GM23338 (cell line): Measurements from ENCODE around the gene SPINK4. TPM values are rescaled to one million over a fixed set of nuclear protein-coding genes. Genes with fewer than 3 reads are reported as not detected.

Source experiments
- ATAC-seq: fragments of 200-7000 bp; cut with Tn5 transposase; 3 replicates; pipeline ENCODE4 v1.9.1; 2020
- DNase-seq: peaks from one replicate; pipeline ENCODE4 v3.0.0-alpha.2; 2015; ENCODE audit warnings: low spot score
- H2AFZ ChIP-seq: fragments of 200-600 bp; sonication (generic); 2 replicates; pipeline ENCODE4 v1.8.0; 2016; ENCODE audit warnings: antibody characterized with exemption, mild to moderate bottlenecking, moderate library complexity
- H3F3A ChIP-seq: fragments of 200-600 bp; sonication (generic); replicated peaks from 2 replicates; pipeline ENCODE4 v1.8.0; 2017; ENCODE audit warnings: antibody characterized with exemption, mixed run types, low read depth
- H3K27ac ChIP-seq: fragments of 200-600 bp; sonication (generic); 2 replicates; pipeline ENCODE4 v1.6.1; 2016; ENCODE audit warnings: low read depth
- H3K27me3 ChIP-seq: fragments of 200-600 bp; sonication (generic); 2 replicates; pipeline ENCODE4 v1.8.0; 2016; ENCODE audit warnings: mild to moderate bottlenecking, mixed run types, moderate library complexity; ENCODE audit not compliant: insufficient read depth
- H3K36me3 ChIP-seq: fragments of 200-600 bp; sonication (generic); 2 replicates; pipeline ENCODE4 v1.8.0; 2016; ENCODE audit warnings: mild to moderate bottlenecking; ENCODE audit not compliant: insufficient read depth
- H3K4me1 ChIP-seq: fragments of 200-600 bp; sonication (generic); 2 replicates; pipeline ENCODE4 v1.8.0; 2016; ENCODE audit warnings: mild to moderate bottlenecking, moderate library complexity; ENCODE audit not compliant: insufficient read depth
- H3K4me2 ChIP-seq: fragments of 200-600 bp; sonication (generic); 2 replicates; pipeline ENCODE4 v1.7.1; 2017; ENCODE audit warnings: mixed run types
- H3K4me3 ChIP-seq: fragments of 200-600 bp; sonication (generic); 2 replicates; pipeline ENCODE4 v1.6.1; 2016; ENCODE audit warnings: mixed run types
- H3K79me2 ChIP-seq: fragments of 200-600 bp; sonication (generic); replicated peaks from 2 replicates; pipeline ENCODE4 v1.8.0; 2017; ENCODE audit warnings: mild to moderate bottlenecking; ENCODE audit not compliant: insufficient read depth
- H3K9me2 ChIP-seq: fragments of 200-600 bp; sonication (generic); 2 replicates; pipeline ENCODE4 v1.8.0; 2017; ENCODE audit not compliant: insufficient read depth
- H4K20me1 ChIP-seq: fragments of 200-600 bp; sonication (generic); replicated peaks from 2 replicates; pipeline ENCODE4 v1.8.0; 2017; ENCODE audit warnings: mild to moderate bottlenecking; ENCODE audit not compliant: insufficient read depth
- H3K27ac Mint-ChIP-seq: 2 replicates; pipeline ENCODE4 v1.8.0; 2020; ENCODE audit warnings: inconsistent platforms, mild to moderate bottlenecking, moderate library complexity, mixed read lengths
- H3K27me3 Mint-ChIP-seq: 3 replicates; pipeline ENCODE4 v1.8.0; 2022; ENCODE audit warnings: low read depth, mild to moderate bottlenecking, moderate library complexity, mixed read lengths, inconsistent platforms; ENCODE audit not compliant: insufficient read depth, poor library complexity
- H3K36me3 Mint-ChIP-seq: 3 replicates; pipeline ENCODE4 v1.8.0; 2021; ENCODE audit warnings: low read depth, mild to moderate bottlenecking, inconsistent platforms, moderate library complexity, mixed read lengths
- H3K4me1 Mint-ChIP-seq: 3 replicates; pipeline ENCODE4 v1.8.0; 2020; ENCODE audit warnings: mild to moderate bottlenecking, inconsistent platforms, mixed read lengths
- H3K4me3 Mint-ChIP-seq: 3 replicates; pipeline ENCODE4 v1.8.0; 2021; ENCODE audit warnings: moderate library complexity, mild to moderate bottlenecking, inconsistent platforms, mixed read lengths
- H3K9me3 Mint-ChIP-seq: 3 replicates; pipeline ENCODE4 v1.8.0; 2020; ENCODE audit warnings: moderate library complexity, mild to moderate bottlenecking, inconsistent platforms, mixed read lengths
- CREB1 ChIP-seq: fragments of 250-450 bp; sonication (Bioruptor Pico); IDR thresholded peaks from 2 replicates; pipeline ENCODE4 v1.5.0; 2020; ENCODE audit warnings: low read depth, mild to moderate bottlenecking, moderate library complexity
- EZH2 ChIP-seq: fragments of 200-600 bp; sonication (generic); IDR thresholded peaks from one replicate; pipeline ENCODE4 v1.8.0; 2017; ENCODE audit warnings: antibody characterized with exemption, mild to moderate bottlenecking, low read depth; ENCODE audit not compliant: unreplicated experiment
- EZH2phosphoT487 ChIP-seq: fragments of 200-600 bp; sonication (generic); IDR thresholded peaks from one replicate; pipeline ENCODE4 v1.8.1; 2018; ENCODE audit warnings: antibody characterized with exemption; ENCODE audit not compliant: unreplicated experiment
- JUNB ChIP-seq: IDR thresholded peaks from one replicate; pipeline ENCODE4 v1.6.1; 2016; ENCODE audit warnings: antibody characterized with exemption; ENCODE audit not compliant: unreplicated experiment
- NANOG ChIP-seq: IDR thresholded peaks from 2 replicates; pipeline ENCODE4 v1.6.1; 2016; ENCODE audit warnings: antibody characterized with exemption, borderline replicate concordance
- POLR2AphosphoS5 ChIP-seq: IDR thresholded peaks from 2 replicates; pipeline ENCODE4 v1.6.1; 2016; ENCODE audit warnings: antibody characterized with exemption, low read depth
- STAT1 ChIP-seq: IDR thresholded peaks from one replicate; pipeline ENCODE4 v1.6.1; 2016; ENCODE audit warnings: antibody characterized with exemption; ENCODE audit not compliant: unreplicated experiment
- ZNF114 ChIP-seq: fragments of 250-450 bp; sonication (Bioruptor Pico); IDR thresholded peaks from 2 replicates; pipeline ENCODE4 v1.5.0; 2020; ENCODE audit warnings: mild to moderate bottlenecking, moderate library complexity
- ZNF331 ChIP-seq: fragments of 250-450 bp; sonication (Bioruptor Pico); IDR thresholded peaks from 2 replicates; pipeline ENCODE4 v1.5.0; 2020; ENCODE audit warnings: low read depth, mild to moderate bottlenecking, moderate library complexity
- polyA plus RNA-seq: library from polyadenylated mRNA; unstranded; fragments of >200 nt; fragmentation: Nextera tagmentation; extraction: Ambion mirVana; gene quantifications from 2 replicates; pipeline ENCODE4 v1.2.1, GENCODE V29; 2016
- total RNA-seq: library from RNA; depleted of rRNA; stranded (reverse); fragments of >200 nt; shearing (Covaris generic); gene quantifications from 2 replicates; pipeline ENCODE4 v1.2.3, GENCODE V29; 2014
- TF ChIP-seq, protein P1 (sequence below): IDR thresholded peaks from 2 replicates; pipeline ENCODE4 v1.6.1; 2016; ENCODE audit warnings: antibody characterized with exemption
- TF ChIP-seq, protein P2 (sequence below), 2 experiments: fragments of 200-600 bp in 1 of 2; sonication (generic) in 1 of 2; conservative IDR thresholded peaks; 2 replicates each; pipeline versions ENCODE4 v1.5.1 to v1.6.1; 2016 to 2017; ENCODE audit warnings: antibody characterized with exemption in 2 of 2, low read depth in 2 of 2, mild to moderate bottlenecking in 2 of 2, moderate library complexity in 1 of 2
- TF ChIP-seq, protein P3 (sequence below): fragments of 250-450 bp; sonication (Bioruptor Pico); IDR thresholded peaks from 2 replicates; pipeline ENCODE4 v1.5.0; 2020; ENCODE audit warnings: mild to moderate bottlenecking, moderate library complexity
- TF ChIP-seq, protein P4 (sequence below): IDR thresholded peaks from one replicate; pipeline ENCODE4 v1.6.1; 2018; ENCODE audit warnings: antibody characterized with exemption; ENCODE audit not compliant: unreplicated experiment

The SPINK4 gene
- total and polyA plus RNA-seq, 2 experiments from 2014 or later = not detected

DNA sequence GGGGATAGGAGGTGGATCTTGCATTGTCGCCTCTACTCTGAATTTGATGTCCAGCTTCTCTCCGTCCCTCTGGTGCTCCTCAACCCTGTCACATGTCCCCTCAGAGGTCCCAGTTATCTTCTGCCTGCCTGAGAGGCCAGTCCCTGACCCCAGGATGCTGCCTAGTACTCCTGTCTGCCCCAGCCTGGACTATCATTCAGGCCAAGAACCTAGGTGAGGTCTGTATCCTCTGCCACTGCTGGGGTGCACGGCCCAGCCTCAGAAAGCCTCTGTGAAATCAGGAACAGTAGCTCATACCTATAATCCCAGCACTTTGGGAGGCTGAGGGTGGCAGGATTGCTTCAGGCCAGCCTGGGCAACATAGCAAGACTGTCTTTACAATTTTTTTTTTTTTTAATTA, 8.6 kb downstream of the SPINK4 start:
- Mint-ChIP-seq H3K27me3 (peaks cover 11% of the 10 kb centered on the region), H3K9me3 (no peaks in the 10 kb centered on the region), H3K27ac (no peak overlapping the region), H3K4me1 (no peaks in the 10 kb centered on the region), H3K4me3 (no peak overlapping the region), H3K36me3 (peaks cover 11% of the 10 kb centered on the region)
- Histone ChIP-seq H3K36me3 (0 out of 2 replicates have a peak, but pooled peaks cover 4% of the 10 kb centered on the region), H3K27ac (no peak overlapping the region), H3K4me1 (no peaks in the 10 kb centered on the region), H2AFZ (no peak overlapping the region), H4K20me1 (no peaks in the 10 kb centered on the region), H3K27me3 (no peaks in the 10 kb centered on the region), H3K4me2 (no peak overlapping the region), H3K4me3 (no peak overlapping the region), H3F3A (no peaks in the 10 kb centered on the region), H3K79me2 (no peaks in the 10 kb centered on the region), H3K9me2 (no peaks in the 10 kb centered on the region)
- ATAC-seq = no peak
- no peak for DNase-seq
- TF ChIP-seq POLR2AphosphoS5 (no peak), JUNB (no peak), ZNF114 (CRISPR knock-in tag) (no peak), ZNF331 (CRISPR knock-in tag) (no peak), STAT1 (no peak), EZH2phosphoT487 (no peak), CREB1 (CRISPR knock-in tag) (no peak), NANOG (no peak), EZH2 (no peak)
- TF ChIP-seq, protein P1, sequence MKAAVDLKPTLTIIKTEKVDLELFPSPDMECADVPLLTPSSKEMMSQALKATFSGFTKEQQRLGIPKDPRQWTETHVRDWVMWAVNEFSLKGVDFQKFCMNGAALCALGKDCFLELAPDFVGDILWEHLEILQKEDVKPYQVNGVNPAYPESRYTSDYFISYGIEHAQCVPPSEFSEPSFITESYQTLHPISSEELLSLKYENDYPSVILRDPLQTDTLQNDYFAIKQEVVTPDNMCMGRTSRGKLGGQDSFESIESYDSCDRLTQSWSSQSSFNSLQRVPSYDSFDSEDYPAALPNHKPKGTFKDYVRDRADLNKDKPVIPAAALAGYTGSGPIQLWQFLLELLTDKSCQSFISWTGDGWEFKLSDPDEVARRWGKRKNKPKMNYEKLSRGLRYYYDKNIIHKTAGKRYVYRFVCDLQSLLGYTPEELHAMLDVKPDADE = no peak
- TF ChIP-seq, protein P2, sequence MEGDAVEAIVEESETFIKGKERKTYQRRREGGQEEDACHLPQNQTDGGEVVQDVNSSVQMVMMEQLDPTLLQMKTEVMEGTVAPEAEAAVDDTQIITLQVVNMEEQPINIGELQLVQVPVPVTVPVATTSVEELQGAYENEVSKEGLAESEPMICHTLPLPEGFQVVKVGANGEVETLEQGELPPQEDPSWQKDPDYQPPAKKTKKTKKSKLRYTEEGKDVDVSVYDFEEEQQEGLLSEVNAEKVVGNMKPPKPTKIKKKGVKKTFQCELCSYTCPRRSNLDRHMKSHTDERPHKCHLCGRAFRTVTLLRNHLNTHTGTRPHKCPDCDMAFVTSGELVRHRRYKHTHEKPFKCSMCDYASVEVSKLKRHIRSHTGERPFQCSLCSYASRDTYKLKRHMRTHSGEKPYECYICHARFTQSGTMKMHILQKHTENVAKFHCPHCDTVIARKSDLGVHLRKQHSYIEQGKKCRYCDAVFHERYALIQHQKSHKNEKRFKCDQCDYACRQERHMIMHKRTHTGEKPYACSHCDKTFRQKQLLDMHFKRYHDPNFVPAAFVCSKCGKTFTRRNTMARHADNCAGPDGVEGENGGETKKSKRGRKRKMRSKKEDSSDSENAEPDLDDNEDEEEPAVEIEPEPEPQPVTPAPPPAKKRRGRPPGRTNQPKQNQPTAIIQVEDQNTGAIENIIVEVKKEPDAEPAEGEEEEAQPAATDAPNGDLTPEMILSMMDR (conservative IDR thresholded peaks at IDR 0.05; ENCODE audit: low read depth in 2 of 2) = no peak
- TF ChIP-seq, protein P3, sequence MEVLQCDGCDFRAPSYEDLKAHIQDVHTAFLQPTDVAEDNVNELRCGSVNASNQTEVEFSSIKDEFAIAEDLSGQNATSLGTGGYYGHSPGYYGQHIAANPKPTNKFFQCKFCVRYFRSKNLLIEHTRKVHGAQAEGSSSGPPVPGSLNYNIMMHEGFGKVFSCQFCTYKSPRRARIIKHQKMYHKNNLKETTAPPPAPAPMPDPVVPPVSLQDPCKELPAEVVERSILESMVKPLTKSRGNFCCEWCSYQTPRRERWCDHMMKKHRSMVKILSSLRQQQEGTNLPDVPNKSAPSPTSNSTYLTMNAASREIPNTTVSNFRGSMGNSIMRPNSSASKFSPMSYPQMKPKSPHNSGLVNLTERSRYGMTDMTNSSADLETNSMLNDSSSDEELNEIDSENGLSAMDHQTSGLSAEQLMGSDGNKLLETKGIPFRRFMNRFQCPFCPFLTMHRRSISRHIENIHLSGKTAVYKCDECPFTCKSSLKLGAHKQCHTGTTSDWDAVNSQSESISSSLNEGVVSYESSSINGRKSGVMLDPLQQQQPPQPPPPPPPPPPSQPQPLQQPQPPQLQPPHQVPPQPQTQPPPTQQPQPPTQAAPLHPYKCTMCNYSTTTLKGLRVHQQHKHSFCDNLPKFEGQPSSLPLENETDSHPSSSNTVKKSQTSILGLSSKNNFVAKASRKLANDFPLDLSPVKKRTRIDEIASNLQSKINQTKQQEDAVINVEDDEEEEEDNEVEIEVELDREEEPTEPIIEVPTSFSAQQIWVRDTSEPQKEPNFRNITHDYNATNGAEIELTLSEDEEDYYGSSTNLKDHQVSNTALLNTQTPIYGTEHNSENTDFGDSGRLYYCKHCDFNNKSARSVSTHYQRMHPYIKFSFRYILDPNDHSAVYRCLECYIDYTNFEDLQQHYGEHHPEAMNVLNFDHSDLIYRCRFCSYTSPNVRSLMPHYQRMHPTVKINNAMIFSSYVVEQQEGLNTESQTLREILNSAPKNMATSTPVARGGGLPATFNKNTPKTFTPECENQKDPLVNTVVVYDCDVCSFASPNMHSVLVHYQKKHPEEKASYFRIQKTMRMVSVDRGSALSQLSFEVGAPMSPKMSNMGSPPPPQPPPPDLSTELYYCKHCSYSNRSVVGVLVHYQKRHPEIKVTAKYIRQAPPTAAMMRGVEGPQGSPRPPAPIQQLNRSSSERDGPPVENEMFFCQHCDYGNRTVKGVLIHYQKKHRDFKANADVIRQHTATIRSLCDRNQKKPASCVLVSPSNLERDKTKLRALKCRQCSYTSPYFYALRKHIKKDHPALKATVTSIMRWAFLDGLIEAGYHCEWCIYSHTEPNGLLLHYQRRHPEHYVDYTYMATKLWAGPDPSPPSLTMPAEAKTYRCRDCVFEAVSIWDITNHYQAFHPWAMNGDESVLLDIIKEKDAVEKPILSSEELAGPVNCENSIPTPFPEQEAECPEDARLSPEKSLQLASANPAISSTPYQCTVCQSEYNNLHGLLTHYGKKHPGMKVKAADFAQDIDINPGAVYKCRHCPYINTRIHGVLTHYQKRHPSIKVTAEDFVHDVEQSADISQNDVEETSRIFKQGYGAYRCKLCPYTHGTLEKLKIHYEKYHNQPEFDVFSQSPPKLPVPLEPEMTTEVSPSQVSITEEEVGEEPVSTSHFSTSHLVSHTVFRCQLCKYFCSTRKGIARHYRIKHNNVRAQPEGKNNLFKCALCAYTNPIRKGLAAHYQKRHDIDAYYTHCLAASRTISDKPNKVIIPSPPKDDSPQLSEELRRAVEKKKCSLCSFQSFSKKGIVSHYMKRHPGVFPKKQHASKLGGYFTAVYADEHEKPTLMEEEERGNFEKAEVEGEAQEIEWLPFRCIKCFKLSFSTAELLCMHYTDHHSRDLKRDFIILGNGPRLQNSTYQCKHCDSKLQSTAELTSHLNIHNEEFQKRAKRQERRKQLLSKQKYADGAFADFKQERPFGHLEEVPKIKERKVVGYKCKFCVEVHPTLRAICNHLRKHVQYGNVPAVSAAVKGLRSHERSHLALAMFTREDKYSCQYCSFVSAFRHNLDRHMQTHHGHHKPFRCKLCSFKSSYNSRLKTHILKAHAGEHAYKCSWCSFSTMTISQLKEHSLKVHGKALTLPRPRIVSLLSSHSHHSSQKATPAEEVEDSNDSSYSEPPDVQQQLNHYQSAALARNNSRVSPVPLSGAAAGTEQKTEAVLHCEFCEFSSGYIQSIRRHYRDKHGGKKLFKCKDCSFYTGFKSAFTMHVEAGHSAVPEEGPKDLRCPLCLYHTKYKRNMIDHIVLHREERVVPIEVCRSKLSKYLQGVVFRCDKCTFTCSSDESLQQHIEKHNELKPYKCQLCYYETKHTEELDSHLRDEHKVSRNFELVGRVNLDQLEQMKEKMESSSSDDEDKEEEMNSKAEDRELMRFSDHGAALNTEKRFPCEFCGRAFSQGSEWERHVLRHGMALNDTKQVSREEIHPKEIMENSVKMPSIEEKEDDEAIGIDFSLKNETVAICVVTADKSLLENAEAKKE (CRISPR knock-in tag) = no peak
- TF ChIP-seq, protein P4, sequence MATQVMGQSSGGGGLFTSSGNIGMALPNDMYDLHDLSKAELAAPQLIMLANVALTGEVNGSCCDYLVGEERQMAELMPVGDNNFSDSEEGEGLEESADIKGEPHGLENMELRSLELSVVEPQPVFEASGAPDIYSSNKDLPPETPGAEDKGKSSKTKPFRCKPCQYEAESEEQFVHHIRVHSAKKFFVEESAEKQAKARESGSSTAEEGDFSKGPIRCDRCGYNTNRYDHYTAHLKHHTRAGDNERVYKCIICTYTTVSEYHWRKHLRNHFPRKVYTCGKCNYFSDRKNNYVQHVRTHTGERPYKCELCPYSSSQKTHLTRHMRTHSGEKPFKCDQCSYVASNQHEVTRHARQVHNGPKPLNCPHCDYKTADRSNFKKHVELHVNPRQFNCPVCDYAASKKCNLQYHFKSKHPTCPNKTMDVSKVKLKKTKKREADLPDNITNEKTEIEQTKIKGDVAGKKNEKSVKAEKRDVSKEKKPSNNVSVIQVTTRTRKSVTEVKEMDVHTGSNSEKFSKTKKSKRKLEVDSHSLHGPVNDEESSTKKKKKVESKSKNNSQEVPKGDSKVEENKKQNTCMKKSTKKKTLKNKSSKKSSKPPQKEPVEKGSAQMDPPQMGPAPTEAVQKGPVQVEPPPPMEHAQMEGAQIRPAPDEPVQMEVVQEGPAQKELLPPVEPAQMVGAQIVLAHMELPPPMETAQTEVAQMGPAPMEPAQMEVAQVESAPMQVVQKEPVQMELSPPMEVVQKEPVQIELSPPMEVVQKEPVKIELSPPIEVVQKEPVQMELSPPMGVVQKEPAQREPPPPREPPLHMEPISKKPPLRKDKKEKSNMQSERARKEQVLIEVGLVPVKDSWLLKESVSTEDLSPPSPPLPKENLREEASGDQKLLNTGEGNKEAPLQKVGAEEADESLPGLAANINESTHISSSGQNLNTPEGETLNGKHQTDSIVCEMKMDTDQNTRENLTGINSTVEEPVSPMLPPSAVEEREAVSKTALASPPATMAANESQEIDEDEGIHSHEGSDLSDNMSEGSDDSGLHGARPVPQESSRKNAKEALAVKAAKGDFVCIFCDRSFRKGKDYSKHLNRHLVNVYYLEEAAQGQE = no peak
